Loucy (cell line): ENCODE results near the gene USP51.

ENCODE experiments used
- EZH2phosphoT487 ChIP-seq: fragments of 200-600 bp; IDR thresholded peaks from 2 replicates; pipeline ENCODE4 v1.6.1; 2018; ENCODE audit warnings: antibody characterized with exemption, mild to moderate bottlenecking, moderate library complexity, borderline replicate concordance
- TF ChIP-seq, protein P1 (sequence below): fragments of 200-600 bp; sonication (generic); conservative IDR thresholded peaks from 2 replicates; pipeline ENCODE4 v1.5.1; 2014; ENCODE audit warnings: mild to moderate bottlenecking, antibody characterized with exemption, low read length

GRCh38 chrX:55486736-55487135 lies 2.9 kb downstream of the USP51 start:
- TF ChIP-seq, protein P1, sequence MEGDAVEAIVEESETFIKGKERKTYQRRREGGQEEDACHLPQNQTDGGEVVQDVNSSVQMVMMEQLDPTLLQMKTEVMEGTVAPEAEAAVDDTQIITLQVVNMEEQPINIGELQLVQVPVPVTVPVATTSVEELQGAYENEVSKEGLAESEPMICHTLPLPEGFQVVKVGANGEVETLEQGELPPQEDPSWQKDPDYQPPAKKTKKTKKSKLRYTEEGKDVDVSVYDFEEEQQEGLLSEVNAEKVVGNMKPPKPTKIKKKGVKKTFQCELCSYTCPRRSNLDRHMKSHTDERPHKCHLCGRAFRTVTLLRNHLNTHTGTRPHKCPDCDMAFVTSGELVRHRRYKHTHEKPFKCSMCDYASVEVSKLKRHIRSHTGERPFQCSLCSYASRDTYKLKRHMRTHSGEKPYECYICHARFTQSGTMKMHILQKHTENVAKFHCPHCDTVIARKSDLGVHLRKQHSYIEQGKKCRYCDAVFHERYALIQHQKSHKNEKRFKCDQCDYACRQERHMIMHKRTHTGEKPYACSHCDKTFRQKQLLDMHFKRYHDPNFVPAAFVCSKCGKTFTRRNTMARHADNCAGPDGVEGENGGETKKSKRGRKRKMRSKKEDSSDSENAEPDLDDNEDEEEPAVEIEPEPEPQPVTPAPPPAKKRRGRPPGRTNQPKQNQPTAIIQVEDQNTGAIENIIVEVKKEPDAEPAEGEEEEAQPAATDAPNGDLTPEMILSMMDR: no peak
- no peak for TF ChIP-seq EZH2phosphoT487
